Measurements from ENCODE around the gene SIK2.
"Not testable (repeated sequence)": the region's sequence is repeated elsewhere in the genome, so short reads cannot be mapped to it uniquely, and the experiment has no call there.

The SIK2 gene

DNA sequence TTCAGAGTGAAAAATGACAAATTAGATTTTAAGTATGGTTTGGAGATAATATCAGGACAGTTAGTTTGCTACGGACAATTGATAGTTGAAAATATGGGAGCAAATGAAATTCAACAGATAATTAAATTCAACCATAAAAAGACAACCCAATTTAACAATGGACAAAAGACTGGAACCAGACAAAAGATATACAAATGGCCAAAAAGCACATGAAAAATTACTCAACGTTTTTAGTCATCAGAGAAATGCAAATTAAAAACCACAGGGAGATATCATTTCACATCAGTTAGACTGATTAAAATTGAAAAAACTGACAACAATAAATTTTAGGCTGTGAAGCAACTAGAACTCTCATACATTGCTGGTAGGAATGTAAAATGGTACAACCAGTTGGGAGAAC lies 27.2 kb downstream of the SIK2 start:
- DNase-seq, result no peak

DNA sequence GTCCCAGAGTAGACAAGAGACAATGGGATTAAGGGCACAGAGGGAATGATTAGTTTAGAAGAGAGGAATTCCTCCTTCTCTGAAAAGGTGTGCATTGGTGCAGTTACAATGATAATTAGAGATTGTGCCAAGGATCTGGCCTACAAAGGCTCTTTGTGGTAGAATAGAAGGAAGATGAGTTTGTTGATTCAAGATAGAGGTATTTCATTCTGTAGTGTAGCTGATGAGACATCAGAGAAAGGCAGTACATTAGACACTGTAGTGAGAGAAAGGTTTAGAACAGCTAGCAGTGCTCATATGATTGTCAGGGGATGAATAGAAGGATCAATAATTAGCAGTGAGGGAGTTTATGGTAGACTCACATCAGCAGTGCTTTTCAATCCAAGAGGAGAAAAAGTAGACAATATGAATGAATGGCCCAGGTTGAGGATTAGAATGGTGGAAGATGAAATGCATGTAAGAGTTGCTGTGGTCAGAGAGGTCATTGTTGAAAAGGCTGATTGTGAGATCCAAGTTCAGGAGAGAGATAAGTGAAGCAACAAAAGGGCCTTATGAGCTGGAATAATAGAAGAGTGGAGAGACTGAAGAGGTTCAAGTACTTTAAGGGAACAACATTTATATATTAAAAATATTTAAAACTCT lies 28.9 kb downstream of the SIK2 start:
- no peak for DNase-seq

- no peak for DNase-seq
Measured at GRCh38 chr11:111631666-111632039, 29.4 kb downstream of the SIK2 start.

GRCh38 chr11:111632516-111633220 lies 30.4 kb downstream of the SIK2 start:
- no peak for DNase-seq

- no peak for DNase-seq
Measured at GRCh38 chr11:111633248-111633647, 31.0 kb downstream of the SIK2 start.

- no peak for DNase-seq
Measured at GRCh38 chr11:111633756-111634362, 31.6 kb downstream of the SIK2 start.

DNA sequence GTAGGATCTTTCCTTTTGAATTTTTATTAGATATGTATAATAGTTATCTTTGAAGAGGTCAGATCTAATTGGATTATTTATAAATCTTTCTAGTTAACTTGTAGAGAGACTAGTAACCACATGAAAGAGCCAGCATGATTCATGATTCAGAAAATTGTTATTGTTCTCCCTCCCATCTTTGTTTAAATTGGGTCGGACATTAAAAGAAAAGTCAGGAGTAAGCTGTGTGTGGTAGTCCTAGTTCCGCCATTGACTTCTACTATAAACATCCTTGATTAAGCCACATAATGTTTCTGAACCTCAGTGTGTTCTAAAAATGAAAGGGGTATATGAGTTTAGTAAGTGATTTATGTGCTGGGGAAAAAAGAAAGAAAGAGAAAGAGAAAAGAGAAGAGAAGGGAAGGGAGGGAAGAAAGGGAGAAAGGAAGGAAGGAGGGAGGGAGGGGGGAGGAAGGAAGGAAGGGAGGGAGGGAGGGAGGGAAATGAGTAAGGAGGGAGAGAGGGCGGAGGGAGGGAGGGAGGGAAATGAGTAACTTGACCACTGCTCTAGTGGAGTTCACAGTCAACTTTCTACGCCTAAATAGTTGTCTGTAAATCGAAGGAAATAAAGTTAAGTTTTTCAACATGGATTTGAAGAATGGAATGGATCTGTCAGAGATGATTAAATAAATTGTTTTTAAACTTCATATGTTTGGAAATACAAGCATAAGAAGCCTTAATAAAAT lies 32.9 kb downstream of the SIK2 start:
- DNase-seq, result no peak

DNA sequence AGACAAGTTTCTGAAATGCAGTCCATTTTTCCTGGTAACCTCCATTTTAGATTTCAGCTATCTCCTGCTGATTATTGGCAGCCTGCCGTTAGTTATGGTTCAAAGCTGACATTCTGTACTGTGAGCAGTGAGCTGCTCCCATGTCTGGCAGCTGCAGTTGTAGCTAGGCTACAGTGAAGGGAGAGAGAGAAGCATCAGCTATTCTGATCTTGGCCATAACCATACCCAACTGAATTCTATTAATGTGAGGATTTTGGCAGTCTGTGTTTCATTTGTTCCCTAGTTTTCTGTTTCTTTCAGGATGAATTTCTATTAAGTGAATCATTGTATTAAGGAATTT lies 33.4 kb downstream of the SIK2 start:
- DNase-seq, result no peak

- no peak for DNase-seq
Measured at GRCh38 chr11:111637885-111638284, 35.6 kb downstream of the SIK2 start.

DNA sequence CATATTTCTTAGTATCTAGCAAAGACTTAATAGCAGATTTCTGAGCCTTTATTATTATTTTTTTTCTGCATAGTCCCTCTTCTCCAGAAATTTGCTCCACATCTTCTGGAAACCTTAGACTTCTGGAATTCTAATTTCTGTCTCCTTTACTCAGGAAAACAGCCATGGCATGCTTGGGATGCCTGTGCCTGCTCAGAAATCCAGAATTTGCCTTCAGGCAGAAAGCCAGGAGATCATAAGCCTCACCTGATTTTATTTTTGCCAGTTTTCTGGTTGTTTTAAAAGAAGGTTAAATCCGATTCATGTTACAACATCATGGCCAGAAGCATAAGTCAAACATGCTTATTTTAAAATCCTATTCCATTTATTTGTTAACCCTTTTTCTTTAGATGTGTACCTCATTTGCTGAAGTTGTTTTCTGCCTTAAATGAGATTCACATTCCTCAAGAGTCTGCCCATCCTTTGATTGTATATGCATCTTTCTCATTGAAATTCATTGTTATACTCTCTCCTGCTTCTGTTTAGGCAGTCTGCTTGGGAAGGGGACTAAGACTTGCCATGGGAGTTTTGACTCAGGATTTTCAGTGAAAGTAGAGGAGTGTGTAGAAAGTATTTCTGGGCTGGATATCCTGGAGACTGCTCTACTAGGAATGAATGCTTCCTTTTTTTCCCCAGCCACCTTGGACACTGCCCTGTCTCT lies 37.1 kb downstream of the SIK2 start:
- DNase-seq, result no peak

- DNase-seq, result no peak
Measured at GRCh38 chr11:111641339-111642015, 39.2 kb downstream of the SIK2 start.

GRCh38 chr11:111642542-111642941 lies 40.3 kb downstream of the SIK2 start:
- DNase-seq, result no peak

DNA sequence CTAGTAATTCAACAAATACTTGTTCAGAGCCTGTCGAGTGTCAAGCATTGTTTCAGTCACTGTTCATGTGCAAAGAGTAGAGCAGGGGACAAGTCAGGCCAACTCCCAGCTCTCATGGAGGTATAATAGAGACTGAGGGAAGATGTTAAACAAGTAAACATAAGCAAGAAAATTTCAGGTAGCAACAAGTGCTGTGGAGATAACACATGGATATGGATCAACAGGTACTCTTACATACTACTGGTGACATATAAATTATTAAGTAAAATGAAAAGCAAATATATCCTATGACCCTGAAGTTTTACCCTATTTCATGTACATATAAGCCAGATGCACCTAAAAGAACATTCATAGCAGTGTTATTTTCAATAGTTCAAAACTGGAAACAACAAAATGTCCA lies 42.7 kb downstream of the SIK2 start:
- no peak for DNase-seq

DNA sequence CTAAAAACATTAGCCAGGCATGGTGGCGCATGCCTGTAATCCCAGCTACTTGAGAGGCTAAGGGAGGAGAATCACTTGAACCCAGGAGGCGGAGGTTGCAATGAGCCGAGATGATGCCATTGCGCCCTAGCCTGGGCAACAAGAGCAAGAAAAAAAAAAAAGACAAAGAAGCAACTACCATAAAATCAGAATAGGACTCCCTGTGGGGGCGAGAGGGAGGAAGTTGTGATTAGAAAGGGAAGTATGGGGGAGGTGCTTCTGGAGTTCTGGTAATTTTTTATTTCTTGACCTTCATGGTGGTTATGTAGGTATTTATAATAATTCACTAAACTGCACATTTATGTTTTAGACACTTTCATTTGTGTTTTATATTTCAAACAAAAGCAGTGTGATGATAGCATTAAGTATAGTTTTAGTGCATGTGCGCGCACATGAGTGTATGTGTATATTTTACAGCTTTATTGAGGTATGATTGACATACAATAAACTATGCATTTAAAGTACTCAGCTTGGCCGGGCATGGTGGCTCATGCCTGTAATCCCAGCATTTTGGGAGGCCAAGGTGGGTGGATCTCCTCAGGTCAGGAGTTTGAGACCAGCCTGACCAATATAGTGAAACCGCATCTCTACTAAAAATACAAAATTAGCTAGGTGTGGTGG lies 43.5 kb downstream of the SIK2 start:
- no peak for DNase-seq

DNA sequence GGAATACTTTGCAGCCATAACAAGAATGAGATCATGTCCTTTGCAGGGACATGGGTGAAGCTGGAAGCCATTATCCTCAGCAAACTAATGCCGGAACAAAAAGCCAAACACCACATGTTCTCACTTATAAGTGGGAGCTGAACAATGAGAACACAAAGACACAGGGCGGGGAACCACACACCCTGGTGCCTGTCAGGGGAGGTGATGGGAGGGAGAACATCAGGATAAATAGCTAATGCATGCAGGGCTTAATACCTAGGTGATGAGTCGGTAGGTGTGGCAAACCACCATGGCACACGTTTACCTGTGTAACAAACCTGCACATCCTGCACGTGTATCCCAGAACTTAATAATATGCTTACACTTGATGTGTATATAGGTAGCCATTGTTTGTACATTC lies 49.1 kb downstream of the SIK2 start:
- not testable (repeated sequence) for DNase-seq

GRCh38 chr11:111652184-111652583 lies 49.9 kb downstream of the SIK2 start:
- DNase-seq, result no peak

DNA sequence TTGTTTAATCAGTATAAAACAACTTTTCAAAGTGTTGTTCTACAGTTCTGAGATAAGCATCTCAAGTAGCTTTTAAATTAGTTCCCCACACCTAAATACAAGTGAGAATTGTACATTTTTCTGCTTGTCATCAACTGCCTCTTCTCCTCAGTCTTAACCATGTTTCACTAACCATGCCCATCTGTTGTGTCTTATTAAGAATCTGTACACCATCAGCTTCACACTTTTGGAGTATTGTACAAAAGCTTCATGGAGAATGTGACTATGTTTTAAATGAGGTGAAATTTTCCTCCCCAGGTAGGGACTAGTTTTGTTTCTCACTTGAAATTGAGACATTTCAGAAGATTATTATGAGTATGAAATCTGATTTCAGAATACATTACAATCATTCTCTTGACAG lies 52.4 kb downstream of the SIK2 start:
- no peak for DNase-seq

GRCh38 chr11:111655924-111656323 lies 53.7 kb downstream of the SIK2 start:
- no peak for DNase-seq

DNA sequence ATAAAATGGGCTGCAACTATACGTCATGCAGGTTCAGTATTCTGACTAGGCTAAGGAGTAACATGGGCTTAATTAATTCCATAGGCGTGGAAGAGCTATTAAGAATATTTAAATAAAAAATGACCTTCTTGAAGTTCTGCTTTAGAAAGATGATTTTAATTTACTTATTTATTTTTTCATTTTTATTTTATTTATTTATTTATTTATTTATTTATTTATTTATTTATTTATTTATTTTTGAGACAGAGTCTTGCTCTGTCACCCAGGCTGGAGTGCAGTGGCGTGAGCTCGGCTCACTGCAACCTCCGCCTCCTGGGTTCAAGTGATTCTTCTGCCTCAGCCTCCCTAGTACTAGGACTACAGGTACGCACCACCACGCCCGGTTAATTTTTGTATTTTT lies 55.7 kb downstream of the SIK2 start:
- DNase-seq, result not testable (repeated sequence)

DNA sequence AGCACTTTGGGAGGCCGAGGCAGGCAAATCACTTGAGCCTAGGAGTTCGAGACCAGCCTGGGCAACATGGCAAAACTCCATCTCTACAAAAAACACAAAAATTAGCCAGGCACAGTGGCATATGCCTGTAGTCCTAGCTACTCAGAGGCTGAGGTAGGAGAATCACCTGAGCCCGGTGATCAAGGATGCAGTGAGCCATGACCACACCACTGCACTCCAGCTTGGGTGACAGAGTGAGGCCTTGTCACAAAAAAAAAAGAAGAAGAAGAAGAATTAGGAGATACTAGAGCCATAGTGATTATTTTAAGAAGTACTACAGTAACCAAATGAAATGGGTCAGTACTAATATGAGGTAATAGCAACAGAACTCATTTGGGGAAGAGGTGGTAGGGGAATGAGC lies 56.2 kb downstream of the SIK2 start:
- DNase-seq, result not testable (repeated sequence)

DNA sequence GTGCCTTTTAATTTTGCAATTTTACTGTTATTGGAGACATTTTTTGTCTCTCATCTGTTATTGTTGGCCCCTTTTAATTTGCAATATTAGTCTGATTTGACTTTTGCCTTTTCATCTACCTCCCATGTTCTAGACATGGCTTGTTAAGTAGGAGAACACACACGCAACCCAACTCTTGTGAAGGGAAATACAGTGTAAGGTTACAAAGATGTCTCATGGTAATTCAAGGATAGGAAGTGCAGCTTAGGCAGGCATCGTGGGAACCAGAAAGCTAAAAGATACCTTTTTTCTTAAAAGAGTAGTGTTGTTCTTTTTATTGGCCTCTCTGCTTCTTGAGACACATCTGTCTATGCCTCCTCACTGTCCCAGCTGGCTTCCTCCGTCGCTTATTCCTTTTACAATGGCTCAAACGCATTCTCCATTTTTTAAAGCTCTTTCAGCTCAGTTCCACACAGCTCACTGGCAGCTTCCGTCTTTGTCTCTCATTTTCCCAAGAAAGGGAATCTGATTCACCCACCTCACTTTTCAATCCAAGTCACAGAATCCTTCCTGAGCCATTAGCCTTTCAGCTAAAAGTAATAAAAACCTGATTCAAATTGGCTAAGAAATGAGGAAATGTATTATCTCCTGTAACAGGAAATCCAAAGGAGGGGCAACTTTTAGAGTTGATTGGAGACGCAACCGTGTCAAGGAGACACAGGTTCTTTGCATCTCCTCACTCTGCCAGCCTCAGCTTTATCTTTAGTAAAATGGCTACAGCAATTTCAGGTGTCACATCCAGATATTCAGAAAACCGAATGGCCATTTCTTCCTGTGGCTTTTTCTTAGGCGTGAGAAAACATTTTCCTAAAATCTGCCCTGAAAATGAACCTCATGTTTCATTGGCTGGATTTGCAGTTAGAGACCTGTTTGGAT lies 57.2 kb downstream of the SIK2 start:
- no peak for DNase-seq

Data from GDM1 (cell line).